ENCODE data around the gene NRXN3.

DNA sequence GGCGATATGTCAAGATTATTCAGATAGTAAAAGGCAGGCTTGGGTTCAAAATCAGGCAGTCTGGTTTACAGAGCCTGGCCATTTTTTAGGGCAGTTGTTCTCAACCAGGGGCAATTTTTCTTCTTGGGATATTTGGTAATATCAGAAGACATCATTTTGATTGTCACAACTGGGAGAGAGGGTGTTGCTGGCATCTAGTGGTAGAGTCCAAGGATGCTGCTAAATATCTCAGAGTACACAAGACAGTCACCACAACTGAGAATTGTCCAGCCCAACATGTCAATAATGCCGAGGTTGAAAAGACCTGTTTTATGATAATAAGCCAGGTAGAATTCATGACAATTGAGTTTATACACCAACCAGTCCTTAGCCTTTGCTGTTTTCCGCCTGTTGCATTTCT, 733.9 kb downstream of the NRXN3 start:
- TF ChIP-seq SMC3 (IDR thresholded peaks at IDR 0.05; ENCODE audit: low read length) = no peak
- no peak for TF ChIP-seq POLR2A (IDR thresholded peaks at IDR 0.05; ENCODE audit: insufficient read depth in 1 of 2, low read depth in 2 of 2, low read length in 2 of 2)

Data from HepG2 (cell line).